Endodermal cell (in vitro differentiated cells): ENCODE results near the gene NHP2. TPM values are rescaled to one million over a fixed set of nuclear protein-coding genes. Genes with fewer than 3 reads are reported as not detected.

Experiments used
- DNase-seq: peaks from one replicate; pipeline ENCODE4 v3.0.0-alpha.2; 2017
- H3K27ac ChIP-seq: 2 replicates; pipeline ENCODE4 v1.5.1; 2013; ENCODE audit warnings: mild to moderate bottlenecking, low read depth, low read length, moderate library complexity
- H3K27me3 ChIP-seq: 2 replicates; pipeline ENCODE4 v1.6.1; 2013; ENCODE audit warnings: mild to moderate bottlenecking, low read length, moderate library complexity; ENCODE audit not compliant: insufficient read depth, control insufficient read depth, poor library complexity, severe bottlenecking
- H3K36me3 ChIP-seq: 2 replicates; pipeline ENCODE4 v1.7.0; 2013; ENCODE audit warnings: mild to moderate bottlenecking, low read length, moderate library complexity; ENCODE audit not compliant: control insufficient read depth, insufficient read depth
- H3K4me1 ChIP-seq: one replicate; pipeline ENCODE4 v1.7.0; 2013; ENCODE audit warnings: low read length; ENCODE audit not compliant: control insufficient read depth, insufficient read depth
- H3K4me3 ChIP-seq: 2 replicates; pipeline ENCODE4 v1.5.1; 2013; ENCODE audit warnings: mild to moderate bottlenecking, low read length, moderate library complexity
- H3K9ac ChIP-seq: 2 replicates; pipeline ENCODE4 v1.6.1; 2013; ENCODE audit warnings: mild to moderate bottlenecking, low read length, moderate library complexity; ENCODE audit not compliant: poor library complexity, severe bottlenecking; ENCODE audit errors: extremely low read depth
- H3K9me3 ChIP-seq: 2 replicates; pipeline ENCODE4 v1.6.1; 2013; ENCODE audit warnings: mild to moderate bottlenecking, low read length, moderate library complexity; ENCODE audit not compliant: control insufficient read depth
- H3K27ac Mint-ChIP-seq: 2 replicates; pipeline ENCODE4 v1.8.0; 2020; ENCODE audit warnings: mixed read lengths
- H3K27me3 Mint-ChIP-seq: 2 replicates; pipeline ENCODE4 v1.8.0; 2021; ENCODE audit warnings: mild to moderate bottlenecking, mixed read lengths; ENCODE audit not compliant: insufficient read depth
- H3K36me3 Mint-ChIP-seq: 2 replicates; pipeline ENCODE4 v1.8.0; 2020; ENCODE audit warnings: low read depth, mixed read lengths
- H3K4me1 Mint-ChIP-seq: 2 replicates; pipeline ENCODE4 v1.8.0; 2020; ENCODE audit warnings: mixed read lengths
- H3K4me3 Mint-ChIP-seq: 2 replicates; pipeline ENCODE4 v1.8.0; 2020; ENCODE audit warnings: mild to moderate bottlenecking, moderate library complexity, mixed read lengths
- H3K9me3 Mint-ChIP-seq: 2 replicates; pipeline ENCODE4 v1.8.0; 2020; ENCODE audit warnings: mild to moderate bottlenecking, mixed read lengths
- CTCF ChIP-seq: fragments of 200-600 bp; sonication (generic); conservative IDR thresholded peaks from 2 replicates; pipeline ENCODE4 v1.5.0; 2021; ENCODE audit warnings: antibody characterized with exemption, mild to moderate bottlenecking
- WGBS, 2 experiments: methylation state at CpG; one replicate each; pipeline versions ENCODE4 v1.1.5 to v1.1.7; 2013; ENCODE audit warnings: missing lambda C conversion rate in 2 of 2, mixed read lengths in 1 of 2; ENCODE audit not compliant: insufficient coverage in 1 of 2, insufficient read length in 1 of 2; 5-methylcytosine and 5-hydroxymethylcytosine counted together
- total RNA-seq, 2 donors: library from RNA; stranded (reverse); fragmentation: NEBNext Ultra II Directional in 1 of 2; extraction: Animal tissue kit (Norgen Biotek cat#: 25700) in 1 of 2; gene quantifications; 2 replicates in 1 of 2; 3 replicates in 1 of 2; pipeline ENCODE4 v1.2.1, GENCODE V29; 2021

The NHP2 gene
- total RNA-seq, 2 donors from 2014 or later, result 174 to 176 TPM

GRCh38 chr5:178103612-178104011 is 50.1 kb downstream of the NHP2 start:
- Mint-ChIP-seq H3K4me3 (no peak overlapping the region), H3K36me3 (no peaks in the 10 kb centered on the region), H3K9me3 (no peaks in the 10 kb centered on the region), H3K4me1 (no peaks in the 10 kb centered on the region), H3K27ac (peak overlapping the region; percentile 38), H3K27me3 (peaks cover 2% of the 10 kb centered on the region)
- WGBS, 2 experiments, result 91 to 96% methylated on average over 9 to 12 of the region's 12 CpGs
- H3K9ac ChIP-seq, result no peak overlapping the region
- no peaks in the 10 kb centered on the region for H3K4me1 ChIP-seq
- H3K4me3 ChIP-seq, result no peak overlapping the region
- no peaks in the 10 kb centered on the region for H3K36me3 ChIP-seq
- no peaks in the 10 kb centered on the region for H3K27me3 ChIP-seq
- DNase-seq, result no peak
- TF ChIP-seq CTCF, result no peak
- H3K9me3 ChIP-seq, result no peaks in the 10 kb centered on the region
- H3K27ac ChIP-seq, result no peak overlapping the region

Other genes with a start within 250 kb of the NHP2 start
- gene PROP1, start 157.6 kb downstream of the NHP2 start, total RNA-seq, result not detected
- gene N4BP3, start 40.4 kb downstream of the NHP2 start, total RNA-seq, result 10 to 100 TPM; 12.7 to 15.2 TPM
- gene RMND5B, start 22.9 kb downstream of the NHP2 start, total RNA-seq, result 10 to 100 TPM; 36.0 to 36.9 TPM
- gene GMCL2, start 33.5 kb upstream of the NHP2 start, total RNA-seq, result not detected
- gene HNRNPAB, start 50.6 kb upstream of the NHP2 start, total RNA-seq, result 100 to 1,000 TPM; 343 to 353 TPM
- 10 to 100 TPM; 59.9 to 82.5 TPM for gene PHYKPL, start 78.9 kb upstream of the NHP2 start, total RNA-seq